HL-60 (cell line): ENCODE data around the gene TMC6.

Experiments
- DNase-seq, 2 experiments: peaks; one replicate each; pipeline ENCODE4 v3.0.0-alpha.2; 2010 to 2020; ENCODE audit warnings: low read depth in 1 of 2, low spot score in 1 of 2
- H3K27ac ChIP-seq: fragments of 250-450 bp; sonication (Bioruptor Pico); replicated peaks from 2 replicates; pipeline ENCODE4 v1.5.1; 2020; ENCODE audit warnings: mild to moderate bottlenecking, moderate library complexity
- H3K27me3 ChIP-seq: fragments of 250-450 bp; sonication (Bioruptor Pico); 2 replicates; pipeline ENCODE4 v1.5.1; 2021; ENCODE audit warnings: mild to moderate bottlenecking, moderate library complexity; ENCODE audit not compliant: insufficient read depth, poor library complexity, severe bottlenecking
- H3K4me3 ChIP-seq: replicated peaks from 2 replicates; pipeline ENCODE4 v1.5.1; 2011; ENCODE audit warnings: mild to moderate bottlenecking, control low read depth, low read length; ENCODE audit not compliant: insufficient read depth
- GABPA ChIP-seq: IDR thresholded peaks from 2 replicates; pipeline ENCODE4 v1.6.1; 2012; ENCODE audit warnings: low read depth
- POLR2AphosphoS5 ChIP-seq: IDR thresholded peaks from 2 replicates; pipeline ENCODE4 v1.6.1; 2012; ENCODE audit warnings: low read depth
- REST ChIP-seq: IDR thresholded peaks from 2 replicates; pipeline ENCODE4 v1.6.1; 2012; ENCODE audit warnings: low read depth; ENCODE audit not compliant: insufficient replicate concordance
- SPI1 ChIP-seq: IDR thresholded peaks from 2 replicates; pipeline ENCODE4 v1.6.1; 2012; ENCODE audit warnings: low read depth, mild to moderate bottlenecking, borderline replicate concordance
- TF ChIP-seq, protein P1 (sequence below): IDR thresholded peaks from one replicate; pipeline ENCODE4 v1.5.1; 2011; ENCODE audit warnings: low read length, control low read depth, inconsistent platforms; ENCODE audit not compliant: insufficient read depth

The TMC6 gene

GRCh38 chr17:78163881-78164747 is 35.6 kb upstream of the TMC6 start:
- Histone ChIP-seq H3K4me3 (no peak overlapping the region), H3K27me3 (no peaks in the 10 kb centered on the region), H3K27ac (no peak overlapping the region)
- no peak for DNase-seq
- TF ChIP-seq SPI1: no peak
- TF ChIP-seq REST: no peak
- TF ChIP-seq, protein P1, sequence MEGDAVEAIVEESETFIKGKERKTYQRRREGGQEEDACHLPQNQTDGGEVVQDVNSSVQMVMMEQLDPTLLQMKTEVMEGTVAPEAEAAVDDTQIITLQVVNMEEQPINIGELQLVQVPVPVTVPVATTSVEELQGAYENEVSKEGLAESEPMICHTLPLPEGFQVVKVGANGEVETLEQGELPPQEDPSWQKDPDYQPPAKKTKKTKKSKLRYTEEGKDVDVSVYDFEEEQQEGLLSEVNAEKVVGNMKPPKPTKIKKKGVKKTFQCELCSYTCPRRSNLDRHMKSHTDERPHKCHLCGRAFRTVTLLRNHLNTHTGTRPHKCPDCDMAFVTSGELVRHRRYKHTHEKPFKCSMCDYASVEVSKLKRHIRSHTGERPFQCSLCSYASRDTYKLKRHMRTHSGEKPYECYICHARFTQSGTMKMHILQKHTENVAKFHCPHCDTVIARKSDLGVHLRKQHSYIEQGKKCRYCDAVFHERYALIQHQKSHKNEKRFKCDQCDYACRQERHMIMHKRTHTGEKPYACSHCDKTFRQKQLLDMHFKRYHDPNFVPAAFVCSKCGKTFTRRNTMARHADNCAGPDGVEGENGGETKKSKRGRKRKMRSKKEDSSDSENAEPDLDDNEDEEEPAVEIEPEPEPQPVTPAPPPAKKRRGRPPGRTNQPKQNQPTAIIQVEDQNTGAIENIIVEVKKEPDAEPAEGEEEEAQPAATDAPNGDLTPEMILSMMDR: no peak
- TF ChIP-seq GABPA: no peak
- no peak for TF ChIP-seq POLR2AphosphoS5

GRCh38 chr17:78159575-78160158 is 31.1 kb upstream of the TMC6 start:
- Histone ChIP-seq H3K4me3 (no peak overlapping the region), H3K27ac (peak overlapping the region; percentile 71), H3K27me3 (no peaks in the 10 kb centered on the region)
- peak; percentile 69 to 83 for DNase-seq
- peak; percentile 50; the same call in 1 of the 2 replicates for TF ChIP-seq POLR2AphosphoS5
- TF ChIP-seq GABPA: no peak

DNA sequence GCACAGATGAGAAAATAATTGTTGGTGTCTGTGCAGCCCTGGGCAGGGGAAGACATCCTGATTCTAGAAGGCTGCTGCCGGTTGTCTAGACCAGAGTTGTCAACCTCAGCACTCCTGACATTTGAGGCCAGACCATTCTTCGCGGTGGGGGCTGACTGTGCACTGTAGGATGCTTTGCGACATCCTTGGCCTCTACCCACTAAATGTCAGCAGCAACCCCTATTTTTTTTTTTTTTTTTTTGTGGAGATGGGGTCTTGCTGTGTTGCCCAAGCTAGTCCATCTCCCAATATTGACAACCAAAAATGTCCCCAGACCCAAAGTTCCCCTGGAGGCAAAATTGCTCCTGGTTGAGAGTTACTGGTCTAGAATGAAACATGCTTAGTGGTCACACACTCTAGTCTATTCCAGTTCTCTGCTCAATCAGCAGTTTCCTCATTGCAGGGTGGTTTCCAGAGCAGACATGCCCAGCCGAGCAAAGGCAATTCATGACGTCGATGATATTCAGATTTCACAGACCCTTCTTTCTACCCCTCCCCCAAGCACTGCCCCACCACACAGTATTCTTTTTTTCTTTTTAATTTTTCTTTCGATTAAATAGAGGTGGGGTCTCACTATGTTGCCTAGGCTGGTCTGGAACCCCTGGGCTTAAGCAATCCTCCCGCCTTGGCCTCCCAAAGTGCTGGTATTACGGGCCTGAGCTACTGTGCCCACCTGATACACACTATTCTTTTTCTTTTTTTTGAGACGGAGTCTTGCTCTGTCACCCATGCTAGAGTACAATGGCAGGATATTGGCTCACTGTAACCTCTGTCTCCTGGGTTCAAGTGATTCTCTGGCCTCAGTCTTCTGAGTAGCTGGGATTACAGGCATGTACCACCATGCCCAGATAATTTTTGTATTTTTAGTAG is 26.6 kb upstream of the TMC6 start:
- TF ChIP-seq REST: no peak
- TF ChIP-seq SPI1: no peak
- TF ChIP-seq, protein P1: no peak
- TF ChIP-seq POLR2AphosphoS5: no peak
- no peak for TF ChIP-seq GABPA
- peak in 1 of 2 experiments; percentile 84 for DNase-seq
- H3K27ac ChIP-seq: peak overlapping the region; percentile 54
- H3K4me3 ChIP-seq: no peak overlapping the region
- H3K27me3 ChIP-seq: no peaks in the 10 kb centered on the region
